MG63 (cell line): Measurements from ENCODE around the gene SLC36A3. TPM values are rescaled to one million over a fixed set of nuclear protein-coding genes. Genes with fewer than 3 reads are reported as not detected.
"Not testable (repeated sequence)": the region's sequence is repeated elsewhere in the genome, so short reads cannot be mapped to it uniquely, and the experiment has no call there.

Source experiments
- DNase-seq: peaks from one replicate; pipeline ENCODE4 v3.0.0-alpha.2; 2020
- H3K27me3 ChIP-seq: fragments of 250-450 bp; sonication (Bioruptor Pico); 2 replicates; pipeline ENCODE4 v1.5.1; 2020; ENCODE audit warnings: mild to moderate bottlenecking, moderate library complexity
- H3K36me3 ChIP-seq: fragments of 250-450 bp; sonication (Bioruptor Pico); 2 replicates; pipeline ENCODE4 v1.5.1; 2020; ENCODE audit warnings: mild to moderate bottlenecking, moderate library complexity
- H3K4me3 ChIP-seq: fragments of 250-450 bp; sonication (Bioruptor Pico); 2 replicates; pipeline ENCODE4 v1.5.1; 2020; ENCODE audit warnings: mild to moderate bottlenecking, moderate library complexity
- H3K9me3 ChIP-seq: fragments of 250-450 bp; sonication (Bioruptor Pico); 2 replicates; pipeline ENCODE4 v1.5.1; 2020; ENCODE audit warnings: mild to moderate bottlenecking, moderate library complexity
- total RNA-seq: library from RNA; depleted of rRNA; stranded (reverse); fragments of >200 nt; shearing (Covaris generic); gene quantifications from 2 replicates; pipeline ENCODE4 v1.2.3, GENCODE V29; 2014; ENCODE audit warnings: low replicate concordance; rRNA removed

The SLC36A3 gene
- total RNA-seq, 1 experiment from 2014 or later, result not detected

DNA sequence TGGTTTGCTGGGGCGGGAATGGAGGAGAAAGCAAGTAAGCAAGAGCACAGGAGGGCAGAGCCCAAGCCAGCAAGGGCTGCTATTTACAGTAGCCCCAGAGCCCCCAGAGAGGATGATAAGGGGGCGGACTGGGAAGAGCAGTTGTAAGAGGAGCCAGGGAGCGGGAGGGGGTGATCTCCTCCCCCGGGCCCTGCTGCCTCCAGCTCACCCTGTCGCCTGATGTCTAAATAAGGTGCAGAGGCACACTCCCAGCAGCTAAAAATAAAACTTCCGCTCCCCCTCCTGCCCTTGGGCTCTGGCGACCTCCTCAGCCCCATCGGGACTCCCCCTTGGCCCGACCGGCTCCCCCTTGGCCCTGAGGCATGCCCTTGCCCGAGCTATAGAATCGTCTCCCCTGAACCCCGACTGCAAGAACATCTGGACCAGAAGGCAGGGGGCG, 65.2 kb downstream of the SLC36A3 start:
- no peaks in the 10 kb centered on the region for H3K9me3 ChIP-seq
- no peak for DNase-seq
- no peaks in the 10 kb centered on the region; the same call in 1 of the 2 replicates for H3K27me3 ChIP-seq
- H3K36me3 ChIP-seq, result no peaks in the 10 kb centered on the region
- no peak overlapping the region for H3K4me3 ChIP-seq

DNA sequence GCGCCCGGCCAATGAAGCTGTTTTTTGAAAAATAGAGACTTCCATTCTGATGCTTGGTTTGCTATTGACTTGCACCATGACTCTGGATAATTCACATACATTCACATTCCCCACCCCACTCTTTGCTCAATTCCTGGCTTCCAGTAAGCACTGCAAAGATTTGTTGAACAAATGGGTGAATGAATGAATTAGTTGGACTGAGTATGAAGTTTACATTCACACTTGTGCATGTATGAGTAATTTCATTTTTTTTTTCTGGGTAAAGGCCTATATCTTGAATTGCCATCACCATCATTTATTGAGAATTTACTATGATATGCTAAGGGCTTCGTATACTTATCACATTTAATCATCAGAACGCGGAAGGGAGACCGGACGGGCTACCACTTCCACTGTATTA, 65.9 kb downstream of the SLC36A3 start:
- no peaks in the 10 kb centered on the region; the same call in 1 of the 2 replicates for H3K27me3 ChIP-seq
- H3K4me3 ChIP-seq, result no peak overlapping the region
- no peaks in the 10 kb centered on the region for H3K36me3 ChIP-seq
- no peak for DNase-seq
- H3K9me3 ChIP-seq, result no peaks in the 10 kb centered on the region

DNA sequence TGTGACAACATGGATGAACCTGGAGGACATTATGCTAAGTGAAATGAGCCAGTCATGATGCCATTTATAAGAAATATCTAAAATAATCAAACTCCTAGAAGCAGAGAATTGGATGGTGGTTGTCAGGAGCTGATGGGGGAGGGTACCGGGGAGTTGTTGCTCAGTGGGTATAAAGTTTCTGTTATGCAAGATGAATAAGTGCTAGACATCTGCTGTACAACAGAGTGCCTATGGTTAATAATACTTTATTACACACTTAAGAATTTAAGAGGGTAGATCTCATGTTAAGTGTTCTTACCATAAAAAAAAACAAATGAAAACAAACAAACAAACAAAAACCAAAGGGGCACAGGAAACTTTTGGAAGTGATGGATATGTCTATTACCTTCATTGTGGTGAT, 66.7 kb downstream of the SLC36A3 start:
- no peaks in the 10 kb centered on the region for H3K36me3 ChIP-seq
- H3K4me3 ChIP-seq, result no peak overlapping the region
- no peaks in the 10 kb centered on the region for H3K9me3 ChIP-seq
- H3K27me3 ChIP-seq, result no peaks in the 10 kb centered on the region; the same call in 1 of the 2 replicates
- DNase-seq, result no peak

DNA sequence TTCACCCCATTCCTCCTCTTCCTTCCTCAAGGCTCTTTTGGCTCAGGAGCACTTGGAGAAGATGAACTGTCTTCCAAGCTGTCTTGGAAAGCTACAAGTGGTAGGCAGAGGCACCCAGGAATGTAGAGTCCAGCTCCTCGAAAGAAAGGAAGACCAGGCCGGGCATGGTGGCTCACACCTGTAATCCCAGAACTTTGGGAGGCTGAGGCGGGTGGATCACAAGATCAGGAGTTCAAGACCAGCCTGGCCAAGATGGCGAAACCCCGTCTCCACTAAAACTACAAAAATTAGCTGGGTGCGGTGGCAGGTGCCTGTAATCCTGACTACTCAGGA, 68.4 kb downstream of the SLC36A3 start:
- not testable (repeated sequence) for H3K36me3 ChIP-seq, H3K4me3 ChIP-seq, H3K9me3 ChIP-seq, H3K27me3 ChIP-seq, DNase-seq

DNA sequence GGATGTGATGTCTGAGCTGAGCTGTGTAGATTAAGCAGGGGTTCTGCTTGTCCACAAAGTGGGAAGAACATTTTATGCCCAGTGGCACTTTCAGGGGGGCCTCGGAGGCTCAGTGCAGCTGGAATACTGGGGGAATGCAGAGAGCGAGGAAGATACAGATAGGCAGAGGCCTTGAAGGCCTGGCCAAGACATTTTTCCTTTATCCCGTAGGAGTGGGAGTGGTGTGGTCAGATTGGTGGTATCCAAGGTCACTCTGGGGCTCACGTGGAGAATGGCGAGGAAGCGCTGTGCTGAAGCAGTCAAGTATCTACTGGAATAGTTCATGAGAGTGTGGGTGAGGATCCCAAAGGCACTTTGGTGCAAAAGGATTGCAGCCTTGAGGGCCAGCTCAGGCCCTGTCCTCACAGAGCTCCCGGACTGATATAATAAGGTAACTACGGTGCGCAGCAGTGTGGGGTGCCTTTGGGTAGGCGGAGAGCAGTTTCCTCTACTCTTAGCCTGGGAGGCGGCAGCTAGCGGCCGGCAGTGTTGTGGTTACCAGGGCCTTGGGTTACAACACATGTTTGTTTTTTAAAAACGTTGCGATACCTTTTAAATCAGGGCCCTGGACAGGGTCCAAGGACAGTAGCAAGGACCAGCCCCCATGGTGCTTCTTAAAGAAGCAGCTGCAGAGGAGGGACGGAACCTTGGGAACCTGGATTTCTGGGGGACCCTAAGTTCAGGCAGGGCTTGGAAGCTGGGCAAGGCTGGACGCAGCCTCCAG, 68.9 kb downstream of the SLC36A3 start:
- H3K36me3 ChIP-seq, result no peaks in the 10 kb centered on the region
- no peak for DNase-seq
- no peaks in the 10 kb centered on the region for H3K9me3 ChIP-seq
- no peak overlapping the region for H3K4me3 ChIP-seq
- peaks cover 2% of the 10 kb centered on the region for H3K27me3 ChIP-seq

DNA sequence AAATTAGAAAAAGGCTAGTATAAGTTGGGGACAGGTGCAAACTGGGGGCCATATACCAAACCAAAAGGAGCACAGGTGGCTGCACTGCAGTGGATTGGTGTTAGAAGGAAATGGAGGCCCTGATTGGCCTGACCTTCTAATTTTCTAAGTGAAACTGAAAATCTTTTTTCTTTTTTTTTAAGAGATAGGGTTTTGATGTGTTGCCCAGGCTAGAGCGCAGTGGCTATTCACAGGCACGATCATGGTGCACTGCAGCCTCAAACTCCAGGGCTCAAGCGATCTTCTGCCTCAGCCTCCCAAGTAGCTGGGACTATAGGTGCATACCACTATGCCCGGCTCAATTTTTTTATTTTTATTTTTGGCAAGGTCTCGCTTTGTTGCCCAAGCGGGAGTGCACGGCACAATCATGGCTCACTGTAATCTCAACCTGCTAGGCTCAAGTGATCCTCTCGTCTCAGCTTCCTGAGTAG, 69.9 kb downstream of the SLC36A3 start:
- Histone ChIP-seq H3K36me3 (no peaks in the 10 kb centered on the region), H3K27me3 (peaks cover 2% of the 10 kb centered on the region; the same call in 1 of the 2 replicates), H3K9me3 (no peaks in the 10 kb centered on the region), H3K4me3 (no peak overlapping the region)
- DNase-seq, result no peak

DNA sequence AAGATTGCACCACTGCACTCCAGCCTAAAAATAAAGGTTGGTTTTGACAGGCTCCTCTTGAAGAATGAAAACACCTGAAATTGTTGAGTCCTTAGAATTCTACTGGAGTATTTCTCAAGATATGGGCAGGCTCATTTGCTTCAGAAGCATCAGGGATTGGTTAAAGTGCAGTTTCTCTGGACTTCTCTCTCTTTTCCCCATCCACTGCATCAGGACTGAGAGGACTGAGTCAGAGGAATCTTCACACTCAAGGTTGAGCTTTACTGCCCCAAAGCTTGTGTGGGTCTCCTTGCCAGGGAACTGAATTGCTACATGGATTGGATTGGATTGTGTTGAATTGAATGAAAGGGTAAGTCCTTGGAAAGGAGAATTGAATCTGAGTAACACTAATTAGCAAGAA, 72.2 kb downstream of the SLC36A3 start:
- no peak overlapping the region for H3K4me3 ChIP-seq
- H3K36me3 ChIP-seq, result no peaks in the 10 kb centered on the region
- DNase-seq, result no peak
- H3K9me3 ChIP-seq, result no peaks in the 10 kb centered on the region
- peaks cover 2% of the 10 kb centered on the region; the same call in 1 of the 2 replicates for H3K27me3 ChIP-seq

DNA sequence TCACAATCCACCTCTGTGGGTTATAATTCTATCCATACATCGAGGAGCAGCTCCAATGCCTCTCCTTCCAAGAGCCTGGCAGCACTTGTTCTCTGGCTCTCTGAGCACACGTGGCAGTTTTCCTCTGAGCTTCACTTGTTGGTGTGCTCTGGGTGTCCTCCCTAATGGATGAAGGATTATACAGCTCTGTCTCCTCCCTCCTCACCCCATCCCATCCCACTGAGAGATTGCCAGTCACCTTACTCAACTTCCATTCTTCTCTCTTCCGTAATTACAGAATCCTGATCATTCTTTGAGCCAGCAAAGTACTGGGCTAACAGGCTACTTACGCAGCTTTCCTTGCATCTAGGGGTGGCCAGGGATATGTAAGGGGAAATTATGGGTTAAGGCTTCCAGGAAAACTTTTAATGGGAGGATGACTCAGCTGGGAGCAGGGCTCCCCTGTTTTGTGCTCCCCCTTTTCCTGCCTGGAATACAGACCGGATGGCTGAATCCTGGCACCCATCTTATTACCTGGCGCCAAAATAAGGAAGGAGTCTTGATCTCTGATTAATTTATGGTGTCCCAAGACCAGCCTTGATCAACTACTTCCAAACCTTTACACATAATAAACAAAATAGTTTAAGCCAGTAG, 73.4 kb downstream of the SLC36A3 start:
- H3K27me3 ChIP-seq, result peaks cover 2% of the 10 kb centered on the region; the same call in 1 of the 2 replicates
- no peak for DNase-seq
- no peaks in the 10 kb centered on the region for H3K9me3 ChIP-seq
- no peaks in the 10 kb centered on the region for H3K36me3 ChIP-seq
- H3K4me3 ChIP-seq, result no peak overlapping the region

DNA sequence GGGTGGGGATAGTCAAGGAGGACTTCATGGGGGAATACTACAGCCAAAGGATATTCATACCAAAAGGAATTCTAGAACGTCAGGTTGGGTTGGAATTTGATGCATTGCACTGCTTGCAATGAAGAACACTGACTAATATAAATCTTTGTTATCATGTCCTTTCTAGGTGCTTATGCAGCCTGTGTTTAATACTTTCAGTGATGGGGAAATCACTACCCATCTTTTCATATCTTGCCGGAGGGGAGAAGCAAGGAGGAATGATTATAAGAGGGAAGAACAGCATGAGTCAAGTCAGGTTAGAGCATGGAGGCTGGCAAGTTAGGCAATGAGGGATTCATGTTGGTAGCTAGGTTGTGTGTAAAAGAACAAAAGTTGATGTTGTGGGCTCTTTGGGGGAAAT, 74.6 kb downstream of the SLC36A3 start:
- no peak overlapping the region for H3K4me3 ChIP-seq
- H3K27me3 ChIP-seq, result peaks cover 2% of the 10 kb centered on the region; the same call in 1 of the 2 replicates
- no peak for DNase-seq
- no peaks in the 10 kb centered on the region for H3K9me3 ChIP-seq
- H3K36me3 ChIP-seq, result no peaks in the 10 kb centered on the region

DNA sequence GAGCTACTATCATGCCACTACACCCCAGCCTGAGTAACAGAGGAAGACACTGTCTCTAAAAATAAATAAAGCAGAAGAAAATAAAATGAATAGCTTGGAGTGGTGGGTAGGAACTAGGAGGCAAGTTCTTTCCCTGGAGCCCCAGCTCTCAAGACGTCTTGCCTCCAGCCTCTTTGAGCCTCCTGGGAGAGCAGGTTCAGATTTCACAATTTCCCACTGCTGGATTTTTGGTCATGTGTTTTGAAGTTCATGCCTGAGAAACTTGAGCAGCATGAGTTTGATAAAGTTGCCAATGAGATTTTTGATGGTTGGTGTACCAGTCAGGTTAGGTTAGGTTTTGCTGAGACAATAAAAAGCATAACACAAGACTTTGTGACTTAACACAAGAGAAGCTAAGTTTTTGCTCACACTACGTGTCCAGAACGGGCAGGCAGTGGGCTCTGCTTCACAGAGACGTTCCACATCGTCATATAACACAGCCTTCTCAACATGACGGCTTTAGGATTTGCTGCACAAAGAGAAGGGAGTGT, 75.6 kb downstream of the SLC36A3 start:
- Histone ChIP-seq H3K4me3 (no peak overlapping the region), H3K27me3 (peaks cover 2% of the 10 kb centered on the region; the same call in 1 of the 2 replicates), H3K36me3 (no peaks in the 10 kb centered on the region), H3K9me3 (no peaks in the 10 kb centered on the region)
- no peak for DNase-seq

Other genes with a start within 250 kb of the SLC36A3 start
- 74.2 and 76.6 TPM in 2 replicates for gene TNIP1, start 222.7 kb downstream of the SLC36A3 start, total RNA-seq
- gene ANXA6, start 146.0 kb downstream of the SLC36A3 start, total RNA-seq, result 222 and 331 TPM in 2 replicates
- 0.27 and 0.40 TPM in 2 replicates for gene CCDC69, start 79.7 kb downstream of the SLC36A3 start, total RNA-seq
- 12.9 and 15.7 TPM in 2 replicates for gene GM2A, start 50.6 kb downstream of the SLC36A3 start, total RNA-seq
- not detected in 2 replicates for gene SLC36A2, start 43.8 kb upstream of the SLC36A3 start, total RNA-seq
- 2.9 and 5.8 TPM in 2 replicates for gene SLC36A1, start 143.8 kb upstream of the SLC36A3 start, total RNA-seq